Measurements from ENCODE around the gene MED27. TPM values are rescaled to one million over a fixed set of nuclear protein-coding genes. Genes with fewer than 3 reads are reported as not detected.

MED27 gene
- total and polyA plus RNA-seq, 2 of the 8 experiments (the other 6 are each of a cell fraction or from before 2014, with no cell fraction given), result 29.9 to 56.5 TPM

- Histone ChIP-seq H3K4me1 (replicated peaks in 1 of 4; ENCODE audit: control insufficient read depth in 3 of 4, insufficient read depth in 4 of 4, low read length in 3 of 4) (peaks cover 0 to 16% (median 5%) of the 10 kb centered on the region in 4 experiments; a peak in 5 of 7 replicates), H3K18ac (ENCODE audit: extremely low read depth, low read length) (no peak overlapping the region), H3K36me3 (ENCODE audit: control insufficient read depth in 2 of 4, insufficient read depth in 4 of 4, low read length in 3 of 4) (no peaks in the 10 kb centered on the region), H4K20me1 (replicated peaks in 1 of 2; ENCODE audit: control insufficient read depth in 1 of 2, insufficient read depth in 2 of 2, low read length in 2 of 2) (peaks cover 11 to 27% of the 10 kb centered on the region in 2 experiments), H3K4me3 (ENCODE audit: extremely low read depth in 1 of 4, insufficient read depth in 2 of 4, low read depth in 3 of 4, low read length in 4 of 4) (no peak overlapping the region), H2BK5ac (ENCODE audit: low read depth, low read length) (0 out of 2 replicates have a peak overlapping the region, but pooled peaks have one; percentile 21), H2BK12ac (ENCODE audit: low read depth, low read length) (no peak overlapping the region), H3K56ac (replicated peaks; ENCODE audit: insufficient read length, low read depth, low read length) (no peak overlapping the region), H3K27ac (ENCODE audit: low read depth, low read length) (no peak overlapping the region), H3K4ac (replicated peaks; ENCODE audit: insufficient read length, low read depth, low read length) (no peak overlapping the region), H2BK120ac (replicated peaks; ENCODE audit: low read depth, low read length) (no peak overlapping the region), H2AFZ (ENCODE audit: low read length) (no peak overlapping the region), H3K79me2 (ENCODE audit: control insufficient read depth in 1 of 2, insufficient read depth in 2 of 2, low read length in 2 of 2) (peaks cover 0 to 48% of the 10 kb centered on the region in 2 experiments; a peak in 2 of 4 replicates), H3K9me3 (ENCODE audit: insufficient read depth in 2 of 2, low read depth in 1 of 2, low read length in 1 of 2) (no peaks in the 10 kb centered on the region), H3K27me3 (replicated peaks in 1 of 4; ENCODE audit: control insufficient read depth in 3 of 4, extremely low read depth in 1 of 4, insufficient read depth in 3 of 4, low read length in 3 of 4) (no peaks in the 10 kb centered on the region), H4K8ac (ENCODE audit: extremely low read depth, insufficient read depth, low read length) (no peak overlapping the region), H4K91ac (replicated peaks; ENCODE audit: insufficient read length, low read length) (no peak overlapping the region), H4K5ac (ENCODE audit: insufficient read length, low read depth, low read length) (no peak overlapping the region), H3K14ac (ENCODE audit: insufficient read length) (no peak overlapping the region), H3K23ac (ENCODE audit: insufficient read length) (no peak overlapping the region), H3K79me1 (ENCODE audit: low read depth, low read length) (peaks cover 10% of the 10 kb centered on the region; the same call in 1 of the 2 replicates), H2BK20ac (ENCODE audit: low read length) (no peak overlapping the region), H3K4me2 (ENCODE audit: insufficient read depth in 1 of 2, low read depth in 2 of 2, low read length in 2 of 2) (no peak overlapping the region), H2BK15ac (ENCODE audit: low read length) (no peak overlapping the region), H3K9ac (replicated peaks in 1 of 4; ENCODE audit: extremely low read depth in 1 of 4, low read depth in 3 of 4, low read length in 3 of 4) (no peak overlapping the region), H2AK5ac (ENCODE audit: low read depth, low read length) (peak overlapping the region; percentile 79; the same call in 1 of the 2 replicates), H3K23me2 (ENCODE audit: low read depth, low read length) (no peaks in the 10 kb centered on the region)
- CTCF ChIA-PET (ENCODE audit: partially characterized antibody), result interaction anchor here (0.6 to 2.5 kb wide), 11 partner anchors 10 to 142 kb away, joined by 3 to 6 read pairs (median 3); no protein-coding TSS in a partner anchor
- FAIRE-seq (no peak), DNase-seq (ENCODE audit: low read depth in 1 of 2, low spot score in 2 of 2) (no peak)
- POLR2A ChIA-PET (ENCODE audit: partially characterized antibody), result interaction anchor here (0.8 to 0.9 kb wide), 2 partner anchors 48 to 160 kb away, joined by 3 read pairs; no protein-coding TSS in a partner anchor
- WGBS, 2 experiments (ENCODE audit: extremely low coverage in 1 of 2, insufficient coverage in 1 of 2, insufficient read length in 1 of 2, insufficient replicate concordance in 2 of 2, low coverage in 1 of 2, low lambda C conversion rate in 2 of 2, missing lambda C conversion rate in 1 of 2), result 81% methylated on average over 6 of the region's 6 CpGs; no CpG with 5 or more reads in 1 of the 2 experiments
- TF ChIP-seq RAD21 (IDR thresholded peaks at IDR 0.05 in 1 of 2, conservative IDR thresholded peaks at IDR 0.05 in 1 of 2; ENCODE audit: low read depth in 2 of 2, low read length in 2 of 2) (no peak), E2F6 (IDR thresholded peaks at IDR 0.05) (no peak), TBP (IDR thresholded peaks at IDR 0.05; ENCODE audit: low read depth, low read length) (no peak), TCF12 (IDR thresholded peaks at IDR 0.05; ENCODE audit: low read depth, low read length) (no peak), CBX8 (IDR thresholded peaks at IDR 0.05; ENCODE audit: borderline replicate concordance, low read depth, low read length) (no peak), BACH1 (IDR thresholded peaks at IDR 0.05; ENCODE audit: low read length) (no peak), HDAC2 (IDR thresholded peaks at IDR 0.05; ENCODE audit: borderline replicate concordance in 1 of 2, low read depth in 2 of 2, low read length in 2 of 2) (no peak), GTF2F1 (IDR thresholded peaks at IDR 0.05; ENCODE audit: borderline replicate concordance, low read depth, low read length) (no peak), EGR1 (IDR thresholded peaks at IDR 0.05; ENCODE audit: borderline replicate concordance, low read depth, low read length) (no peak), KDM5A (IDR thresholded peaks at IDR 0.05; ENCODE audit: low read length) (no peak), MAX (IDR thresholded peaks at IDR 0.05) (no peak), ASH2L (IDR thresholded peaks at IDR 0.05; ENCODE audit: low read length) (no peak), KDM4A (IDR thresholded peaks at IDR 0.05; ENCODE audit: low read depth, low read length, severe bottlenecking) (no peak)
These were observed 42.2 kb downstream of the MED27 start for GRCh38 chr9:132037458-132037857.
